GM12878 (cell line): ENCODE data around the gene SBNO2. TPM values are rescaled to one million over a fixed set of nuclear protein-coding genes. Genes with fewer than 3 reads are reported as not detected.

Source experiments
- CHD2 ChIP-seq: IDR thresholded peaks from 2 replicates; pipeline ENCODE4 v1.6.1; 2011; ENCODE audit warnings: low read depth, low read length, improper control_type of control experiment, borderline replicate concordance
- GATAD2B ChIP-seq: fragments of 450-650 bp; conservative IDR thresholded peaks from 2 replicates; pipeline ENCODE4 v1.6.1; 2017; ENCODE audit warnings: low read depth, mild to moderate bottlenecking, moderate library complexity
- NR2C2 ChIP-seq: IDR thresholded peaks from 2 replicates; pipeline ENCODE4 v1.6.1; 2011; ENCODE audit warnings: borderline replicate concordance, low read depth; ENCODE audit not compliant: control insufficient read depth, insufficient read length
- SIN3A ChIP-seq: IDR thresholded peaks from 2 replicates; pipeline ENCODE4 v1.6.1; 2012; ENCODE audit warnings: low read depth, low read length, improper control_type of control experiment
- TARDBP ChIP-seq: IDR thresholded peaks from 2 replicates; pipeline ENCODE4 v1.6.1; 2016; ENCODE audit warnings: borderline replicate concordance
- TCF3 ChIP-seq: IDR thresholded peaks from 2 replicates; pipeline ENCODE4 v1.6.1; 2012; ENCODE audit warnings: low read depth, mild to moderate bottlenecking, low read length, borderline replicate concordance; ENCODE audit not compliant: insufficient read depth
- polyA plus RNA-seq, 11 experiments: library from polyadenylated mRNA; depleted of rRNA in 4 of 11; unstranded in 6 of 11; stranded (reverse) in 5 of 11; fragments of >200 nt; fragmentation: Nextera tagmentation in 4 of 11; fragmentation: Illumina TruSeq in 1 of 11; extraction: Ambion mirVana in 4 of 11; extraction: Trizol in 1 of 11; gene quantifications; 1 replicate in 1 of 11; 2 replicates in 10 of 11; pipeline versions ENCODE4 v1.2.1 to v1.2.3, GENCODE V29; 2011 to 2016; ENCODE audit warnings: inconsistent platforms in 2 of 11, missing spikeins in 2 of 11, low read depth in 1 of 11
- total RNA-seq, 4 experiments: library from RNA; depleted of rRNA in 3 of 4; stranded (reverse); fragments of >200 nt in 3 of 4; fragmentation: Illumina TruSeq in 1 of 4; extraction: Trizol in 1 of 4; gene quantifications; 2 replicates each; pipeline versions ENCODE4 v1.2.1 to v1.2.3, GENCODE V29; 2013 to 2021
- TF ChIP-seq, protein P1 (sequence below): fragments of 450-650 bp; IDR thresholded peaks from 2 replicates; pipeline ENCODE4 v1.6.1; 2014; ENCODE audit warnings: mild to moderate bottlenecking
- TF ChIP-seq, protein P2 (sequence below): IDR thresholded peaks from 2 replicates; pipeline ENCODE4 v1.6.1; 2011; ENCODE audit warnings: borderline replicate concordance, low read depth, mild to moderate bottlenecking, moderate library complexity, mixed read lengths, low read length; ENCODE audit not compliant: insufficient read depth; ENCODE audit errors: extremely low read length

The SBNO2 gene
- total and polyA plus RNA-seq, 10 of the 15 experiments (the other 5 are each of a cell fraction or from before 2014, with no cell fraction given), result 0.08 to 44.6 (median 5.4) TPM

DNA sequence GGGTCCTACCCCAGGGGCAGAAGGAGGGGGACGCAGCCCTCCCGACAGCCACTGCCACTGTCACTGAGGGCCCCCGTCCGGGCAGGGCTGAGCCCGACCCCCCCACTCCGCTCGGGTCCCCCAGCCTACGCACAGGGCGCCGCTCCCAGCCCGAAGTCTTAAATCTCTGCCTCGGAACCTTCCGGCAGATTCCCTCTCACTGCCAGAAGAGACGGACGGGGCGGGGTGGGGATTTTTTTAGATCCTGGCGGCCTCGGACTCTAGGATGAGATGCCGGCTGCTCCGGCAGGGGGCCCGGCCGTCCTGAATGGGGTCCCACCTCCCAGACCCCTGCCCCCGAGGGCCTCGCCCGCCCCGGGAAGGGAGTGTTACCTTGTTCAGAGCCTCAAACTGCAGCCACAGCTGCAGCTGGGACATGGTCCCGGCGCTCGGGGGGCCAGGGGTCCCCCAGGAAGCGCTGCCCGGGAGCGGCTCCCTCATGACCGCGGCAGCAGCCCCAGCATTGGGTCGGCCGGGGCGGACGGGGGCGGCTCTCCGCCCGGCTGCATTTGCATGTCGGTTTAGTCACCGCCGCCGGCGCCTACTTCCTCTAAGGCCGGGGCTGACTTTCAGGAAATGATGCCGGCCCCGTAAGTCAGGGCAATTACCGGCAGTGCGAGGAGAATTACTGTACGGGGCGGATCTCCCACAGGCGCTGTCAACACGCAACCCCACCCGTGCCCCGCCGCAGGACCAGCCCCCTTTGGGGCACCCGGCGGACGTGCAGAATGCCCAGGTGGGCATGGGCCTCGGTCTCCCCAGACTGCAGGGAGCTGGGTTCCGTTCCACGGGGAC, 42.1 kb downstream of the SBNO2 start (continued):
- TF ChIP-seq NR2C2 (no peak), GATAD2B (peak; percentile 79), TARDBP (no peak), TCF3 (no peak), SIN3A (no peak), CHD2 (no peak)
- TF ChIP-seq, protein P1, sequence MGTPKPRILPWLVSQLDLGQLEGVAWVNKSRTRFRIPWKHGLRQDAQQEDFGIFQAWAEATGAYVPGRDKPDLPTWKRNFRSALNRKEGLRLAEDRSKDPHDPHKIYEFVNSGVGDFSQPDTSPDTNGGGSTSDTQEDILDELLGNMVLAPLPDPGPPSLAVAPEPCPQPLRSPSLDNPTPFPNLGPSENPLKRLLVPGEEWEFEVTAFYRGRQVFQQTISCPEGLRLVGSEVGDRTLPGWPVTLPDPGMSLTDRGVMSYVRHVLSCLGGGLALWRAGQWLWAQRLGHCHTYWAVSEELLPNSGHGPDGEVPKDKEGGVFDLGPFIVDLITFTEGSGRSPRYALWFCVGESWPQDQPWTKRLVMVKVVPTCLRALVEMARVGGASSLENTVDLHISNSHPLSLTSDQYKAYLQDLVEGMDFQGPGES, result no peak
- TF ChIP-seq, protein P2, sequence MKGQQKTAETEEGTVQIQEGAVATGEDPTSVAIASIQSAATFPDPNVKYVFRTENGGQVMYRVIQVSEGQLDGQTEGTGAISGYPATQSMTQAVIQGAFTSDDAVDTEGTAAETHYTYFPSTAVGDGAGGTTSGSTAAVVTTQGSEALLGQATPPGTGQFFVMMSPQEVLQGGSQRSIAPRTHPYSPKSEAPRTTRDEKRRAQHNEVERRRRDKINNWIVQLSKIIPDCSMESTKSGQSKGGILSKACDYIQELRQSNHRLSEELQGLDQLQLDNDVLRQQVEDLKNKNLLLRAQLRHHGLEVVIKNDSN, result no peak
